Heart left ventricle (tissue), 13 donors: ENCODE measurements around the gene FERMT3.

Experiments used
- POLR2A ChIP-seq, 2 donors: fragments of 450-650 bp; IDR thresholded peaks; one replicate each; pipeline ENCODE4 v1.6.1; 2017; ENCODE audit warnings: antibody characterized with exemption in 2 of 2, mild to moderate bottlenecking in 2 of 2, moderate library complexity in 2 of 2
- TF ChIP-seq, protein P1 (sequence below), 12 donors: fragments of 200-600 bp; sonication (generic) in 4 of 12; IDR thresholded peaks; one replicate each; pipeline versions ENCODE4 v1.5.0 to v1.8.0; 2018 to 2022; ENCODE audit warnings: antibody characterized with exemption in 12 of 12, mild to moderate bottlenecking in 5 of 12
- donor health status: ischemic (EF 13 %, LVEDD 7.1; RV severe dilation, severe dysfunction).
- donor health status: DM: no; HTN: yes; CAD: no.
- donor health status: DM: no; HTN: no; CAD: no.
- donor health status: ischemic (EF 25% LVEDD 6.9; RV normal size, moderate dysfunction).
- donor health status: ischemic (EF 25% LVEDD 5.7; RV mildly dilated, moderate dysfunction).
- donor health status: ischemic (EF 35%, LVEDD 5.7; RV mildly dilated, moderate dysfunction).
- donor health status: nonischemic (EF 11% LVEDD 7.7; RV severe dilation, severe dysfunction).
- donor health status: DM: yes; HTN: yes; CAD: no.
- donor health status: PGD.
- donor health status: ischemic (EF 29% LVEDD 5.4; RV normal size, mild dysfunction).
- donor health status: nonischemic (EF 23%, LVEDD 6.1; RV moderate dilation, normal function).

DNA sequence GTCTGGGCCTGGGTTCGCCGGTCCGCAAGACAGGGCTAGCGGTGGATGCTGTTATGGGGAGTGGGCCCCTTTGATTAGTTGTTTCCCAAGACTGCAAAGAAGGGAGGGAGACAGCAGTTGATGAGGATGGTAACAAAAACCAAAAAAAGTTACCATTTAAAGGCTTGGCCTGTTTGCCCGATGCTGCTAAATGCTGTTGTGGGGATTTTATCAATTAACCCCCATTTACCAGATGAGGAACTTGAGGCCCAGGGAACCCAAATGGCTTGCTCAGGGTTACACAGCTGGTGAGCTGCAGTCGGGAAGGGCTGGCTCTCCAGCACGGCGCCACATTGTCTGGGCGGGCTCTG lies 16.1 kb downstream of the FERMT3 start:
- TF ChIP-seq, protein P1, sequence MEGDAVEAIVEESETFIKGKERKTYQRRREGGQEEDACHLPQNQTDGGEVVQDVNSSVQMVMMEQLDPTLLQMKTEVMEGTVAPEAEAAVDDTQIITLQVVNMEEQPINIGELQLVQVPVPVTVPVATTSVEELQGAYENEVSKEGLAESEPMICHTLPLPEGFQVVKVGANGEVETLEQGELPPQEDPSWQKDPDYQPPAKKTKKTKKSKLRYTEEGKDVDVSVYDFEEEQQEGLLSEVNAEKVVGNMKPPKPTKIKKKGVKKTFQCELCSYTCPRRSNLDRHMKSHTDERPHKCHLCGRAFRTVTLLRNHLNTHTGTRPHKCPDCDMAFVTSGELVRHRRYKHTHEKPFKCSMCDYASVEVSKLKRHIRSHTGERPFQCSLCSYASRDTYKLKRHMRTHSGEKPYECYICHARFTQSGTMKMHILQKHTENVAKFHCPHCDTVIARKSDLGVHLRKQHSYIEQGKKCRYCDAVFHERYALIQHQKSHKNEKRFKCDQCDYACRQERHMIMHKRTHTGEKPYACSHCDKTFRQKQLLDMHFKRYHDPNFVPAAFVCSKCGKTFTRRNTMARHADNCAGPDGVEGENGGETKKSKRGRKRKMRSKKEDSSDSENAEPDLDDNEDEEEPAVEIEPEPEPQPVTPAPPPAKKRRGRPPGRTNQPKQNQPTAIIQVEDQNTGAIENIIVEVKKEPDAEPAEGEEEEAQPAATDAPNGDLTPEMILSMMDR (IDR thresholded peaks at IDR 0.05) = no peak
- TF ChIP-seq POLR2A (IDR thresholded peaks at IDR 0.05) = no peak
